8988T (cell line): Measurements from ENCODE around the gene MT1B.
A peak's percentile ranks its signal among the peaks of the same experiment; 100 is the strongest.

Source experiments
- DNase-seq: peaks from one replicate; pipeline ENCODE4 v3.0.0; 2011

MT1B gene

GRCh38 chr16:56651586-56651985 lies at the start of gene MT1B:
Gene MT1B, plus strand, starts transcription at chr16:56651886. Its CDS starts 68 bp downstream, at chr16:56651954.
- no peak for DNase-seq

DNA sequence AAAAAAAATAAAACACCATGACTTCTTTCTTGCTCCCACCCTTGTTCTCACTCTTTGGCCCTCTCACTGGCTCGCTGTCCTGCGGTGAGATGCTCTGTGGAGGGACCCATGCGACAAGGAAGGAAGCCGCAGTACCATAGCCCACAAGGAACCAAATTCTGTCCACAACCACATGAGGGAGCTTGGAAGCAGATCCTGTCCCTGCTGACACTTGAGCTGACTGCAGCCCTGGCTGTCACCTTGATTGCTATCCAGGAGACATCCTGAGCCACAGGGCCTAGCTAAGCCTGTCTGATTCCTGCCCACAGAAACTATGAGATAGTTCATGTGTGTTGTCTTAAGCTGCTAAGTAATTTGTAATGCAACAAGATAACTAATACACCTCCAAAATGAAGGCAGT lies 48.1 kb upstream of the MT1B start:
- DNase-seq, result peak; percentile 78

DNA sequence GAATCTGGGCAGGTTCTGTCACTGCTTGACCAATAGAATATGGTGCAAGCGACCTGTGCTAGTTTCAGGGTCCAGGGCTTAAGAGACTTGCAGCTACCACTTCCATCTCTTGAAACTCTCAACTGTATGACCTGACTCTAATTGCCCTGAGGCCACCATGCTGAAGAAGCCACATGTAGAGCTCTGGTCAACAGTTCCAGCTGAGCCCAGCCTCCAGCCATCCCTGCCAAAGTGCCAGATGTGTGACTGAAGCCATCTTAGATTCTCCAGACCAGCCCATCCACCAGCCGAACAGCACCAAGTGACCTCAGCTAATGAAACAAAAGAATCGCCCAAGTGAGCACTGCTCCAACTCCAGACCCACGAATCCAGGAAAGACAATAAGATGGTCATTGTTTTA lies 46.7 kb upstream of the MT1B start:
- no peak for DNase-seq

GRCh38 chr16:56605475-56605874 lies 46.2 kb upstream of the MT1B start:
- DNase-seq, result no peak

- DNase-seq, result no peak
Measured at GRCh38 chr16:56606071-56606475, 45.6 kb upstream of the MT1B start.

- DNase-seq, result no peak
Measured at GRCh38 chr16:56606476-56607108, 45.1 kb upstream of the MT1B start.

DNA sequence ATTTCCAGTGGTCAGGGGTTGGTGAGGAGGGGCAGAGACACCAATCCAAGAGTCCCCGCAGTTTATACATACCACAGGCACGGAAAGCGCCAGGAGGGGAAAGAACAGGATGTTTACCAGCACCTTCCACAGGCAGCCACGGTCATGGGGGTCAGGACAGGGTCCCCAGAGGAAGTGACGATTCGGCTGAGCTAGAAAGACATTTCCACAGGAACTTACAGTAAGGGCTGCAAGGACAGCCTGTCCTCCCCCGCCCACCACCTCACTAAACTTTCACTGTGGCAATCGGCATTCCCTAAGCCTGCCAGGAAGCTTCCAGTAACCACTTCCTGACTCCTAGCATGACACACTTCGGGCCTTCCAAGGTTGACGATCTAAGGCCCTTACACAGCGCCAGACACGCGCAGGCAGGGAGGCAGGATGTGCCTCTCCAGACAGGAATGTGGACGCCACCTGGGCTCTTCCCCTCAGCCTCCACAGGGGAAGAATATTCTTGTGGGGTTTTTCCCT lies 44.5 kb upstream of the MT1B start:
- DNase-seq, result peak; percentile 83

GRCh38 chr16:56607675-56608042 lies 44.0 kb upstream of the MT1B start:
- no peak for DNase-seq

GRCh38 chr16:56608043-56608875 lies 43.4 kb upstream of the MT1B start, which contains the start of gene MT2A:
Gene MT2A, plus strand, starts transcription at chr16:56608584. Its CDS starts 72 bp downstream, at chr16:56608656.
- peak; percentile 93 for DNase-seq

GRCh38 chr16:56608876-56609462 lies 42.7 kb upstream of the MT1B start:
- DNase-seq, result no peak

DNA sequence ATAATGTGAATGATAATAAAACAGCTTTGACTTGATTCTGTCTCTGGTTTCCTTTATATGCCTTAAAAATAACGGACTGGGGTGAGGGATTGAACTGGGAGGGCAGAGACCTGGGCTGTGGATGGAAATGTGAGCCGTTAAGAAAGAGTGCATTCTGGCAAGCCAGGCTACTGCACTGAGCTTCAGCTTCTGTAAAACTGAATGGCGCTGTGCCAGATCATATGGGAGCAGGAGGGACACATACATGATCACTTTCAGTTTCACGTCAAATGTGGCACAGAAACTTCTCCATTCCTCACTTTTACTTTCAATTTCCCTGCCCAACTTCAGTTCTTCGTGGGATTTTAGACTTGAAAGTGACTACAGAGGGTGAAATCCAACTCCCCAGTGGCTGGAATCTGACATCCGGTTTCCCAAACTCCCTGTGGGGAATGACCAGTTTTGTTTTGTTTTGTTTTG lies 42.2 kb upstream of the MT1B start:
- DNase-seq, result no peak

GRCh38 chr16:56610017-56610608 lies 41.6 kb upstream of the MT1B start:
- DNase-seq, result no peak

DNA sequence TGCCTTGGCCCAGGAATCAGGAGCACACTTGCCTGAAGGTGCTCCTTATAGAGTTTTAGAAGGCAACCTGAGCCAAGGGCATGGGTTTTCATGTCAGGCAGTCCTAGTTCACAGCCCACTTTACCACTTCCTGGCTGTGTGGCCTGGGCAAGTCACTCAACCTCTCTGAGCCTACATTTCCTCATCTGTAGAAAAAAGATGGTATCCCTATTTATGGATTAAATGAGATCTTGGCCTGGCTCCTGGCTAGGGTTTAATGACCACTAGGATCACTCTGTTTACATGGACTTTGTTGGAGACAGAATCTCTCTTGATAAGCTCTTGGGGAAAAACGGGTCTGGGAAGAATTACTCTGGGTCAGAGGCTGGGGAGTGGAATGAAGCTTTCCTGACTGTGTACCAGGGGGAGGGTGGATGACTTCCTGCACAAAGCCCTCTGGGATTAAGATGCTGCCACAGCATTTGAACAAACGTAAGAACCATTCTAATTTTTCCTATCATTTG lies 41.0 kb upstream of the MT1B start:
- no peak for DNase-seq

DNA sequence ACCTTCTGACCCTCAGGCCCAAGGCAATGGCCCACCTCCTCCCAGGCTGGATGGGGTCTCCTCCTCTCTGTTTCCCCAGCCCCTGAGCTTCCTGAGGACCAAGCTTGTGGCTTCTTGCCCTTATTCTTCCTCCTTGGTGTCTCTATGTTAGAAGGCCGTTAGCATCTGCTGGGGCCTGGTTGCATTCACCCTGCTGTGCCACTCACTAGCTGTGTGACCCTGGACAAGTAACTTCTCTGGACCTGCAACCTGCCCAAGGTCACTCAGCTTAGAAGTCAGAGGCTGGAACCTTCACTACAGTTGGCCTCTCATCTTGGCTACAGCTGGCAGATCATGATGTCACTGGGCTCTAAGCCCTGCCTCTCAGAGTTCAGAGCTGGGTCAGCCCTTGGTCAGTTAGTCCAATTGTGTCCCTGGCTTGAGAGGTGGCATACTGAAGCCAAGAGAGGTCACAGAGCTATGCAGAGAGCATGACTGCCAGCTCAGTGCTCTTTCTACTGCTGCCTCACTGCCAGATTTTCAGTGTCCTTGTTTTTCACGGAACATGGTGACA lies 40.3 kb upstream of the MT1B start:
- DNase-seq, result no peak

GRCh38 chr16:56613706-56614105 lies 38.0 kb upstream of the MT1B start:
- DNase-seq, result no peak

GRCh38 chr16:56614549-56614991 lies 37.1 kb upstream of the MT1B start:
- no peak for DNase-seq

DNA sequence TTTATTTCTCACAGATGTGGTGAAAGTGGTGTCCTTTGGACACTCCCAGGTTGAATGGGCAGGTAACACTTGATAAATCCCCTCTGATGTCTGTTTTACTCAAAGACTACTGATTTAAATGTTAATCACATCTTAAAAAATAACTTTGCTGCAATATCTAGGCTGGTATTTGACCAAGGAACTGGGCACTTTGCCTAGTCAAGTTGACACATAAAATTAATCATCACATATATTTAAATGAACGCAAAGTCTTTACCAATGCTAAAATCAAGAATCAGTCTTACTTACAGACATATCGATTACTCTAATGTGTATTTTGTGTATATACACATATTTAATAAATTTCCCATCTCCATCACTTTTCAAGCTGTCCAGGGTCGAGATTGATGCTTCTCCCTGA lies 36.3 kb upstream of the MT1B start:
- no peak for DNase-seq

GRCh38 chr16:56616608-56617211 lies 35.0 kb upstream of the MT1B start:
- DNase-seq, result no peak

DNA sequence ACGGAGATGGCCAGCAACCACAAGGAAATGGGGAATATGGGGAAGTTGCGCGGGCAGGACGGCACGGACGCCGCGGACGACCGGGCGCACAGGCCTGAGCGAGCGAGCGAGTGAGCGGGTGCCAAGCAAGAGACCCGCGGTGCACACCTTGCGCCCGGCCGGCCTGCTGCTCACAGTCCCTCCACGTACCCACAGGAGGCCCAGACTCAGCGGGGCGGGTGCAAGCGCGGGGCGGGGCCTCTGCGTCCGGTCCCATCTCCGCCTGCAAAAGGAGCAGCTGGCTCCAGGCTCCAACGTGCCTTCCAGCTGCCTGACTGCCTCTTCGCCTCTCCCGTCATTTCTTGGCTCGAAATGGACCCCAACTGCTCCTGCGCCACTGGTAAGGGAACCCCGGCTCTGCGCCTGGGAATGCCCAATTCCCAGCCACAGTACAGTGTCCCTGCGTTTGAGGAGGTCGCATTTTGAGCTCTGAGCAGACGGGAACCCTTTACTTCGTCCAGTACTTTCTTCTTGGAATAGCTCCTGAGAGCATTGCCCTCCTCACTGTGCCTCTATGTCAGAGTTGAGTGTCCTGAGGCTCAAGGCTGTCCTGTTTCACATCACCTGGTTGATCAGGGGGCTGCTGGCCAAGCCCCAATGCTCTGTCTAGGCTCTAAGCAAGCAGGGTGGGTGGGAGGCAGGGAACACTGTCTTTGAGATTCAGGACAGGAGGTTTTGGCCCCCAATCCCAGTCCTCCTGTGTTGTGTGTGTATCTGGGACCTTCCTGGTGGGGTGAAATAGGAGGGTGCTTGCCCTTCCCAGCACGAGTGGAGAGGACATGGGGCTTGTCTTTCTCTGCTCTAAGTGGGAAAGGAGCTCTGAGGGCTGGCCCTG lies 34.2 kb upstream of the MT1B start:
- no peak for DNase-seq

- DNase-seq, result no peak
Measured at GRCh38 chr16:56618138-56618537, 33.5 kb upstream of the MT1B start.

DNA sequence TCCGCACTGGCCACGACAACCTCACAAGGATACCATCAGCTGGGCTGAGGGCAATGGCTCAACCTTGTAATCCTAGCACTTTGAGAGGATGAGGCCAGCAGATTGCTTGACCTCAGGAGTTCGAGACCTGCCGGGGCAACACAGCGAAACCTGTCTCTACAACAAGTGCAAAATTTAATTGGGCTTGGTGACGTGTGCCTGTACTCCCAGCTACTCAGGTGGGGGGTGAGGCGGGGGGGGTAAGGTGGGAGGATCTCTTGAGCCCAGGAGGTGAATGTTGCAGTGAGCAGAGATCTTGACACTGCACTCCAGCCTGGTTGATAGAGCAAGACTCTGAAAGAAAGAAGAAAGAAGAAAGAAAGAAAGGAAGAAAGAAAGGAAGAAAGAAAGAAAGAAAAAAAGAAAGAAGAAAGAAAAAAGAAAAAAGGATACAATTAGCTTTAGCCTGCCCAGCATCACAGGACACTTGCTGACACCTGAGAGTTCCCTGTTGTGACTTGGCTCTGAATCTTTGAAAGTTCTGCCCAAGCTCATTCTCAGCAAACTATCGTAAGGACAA lies 31.3 kb upstream of the MT1B start:
- no peak for DNase-seq
